ENCODE measurements around the gene C5AR1.

DNA sequence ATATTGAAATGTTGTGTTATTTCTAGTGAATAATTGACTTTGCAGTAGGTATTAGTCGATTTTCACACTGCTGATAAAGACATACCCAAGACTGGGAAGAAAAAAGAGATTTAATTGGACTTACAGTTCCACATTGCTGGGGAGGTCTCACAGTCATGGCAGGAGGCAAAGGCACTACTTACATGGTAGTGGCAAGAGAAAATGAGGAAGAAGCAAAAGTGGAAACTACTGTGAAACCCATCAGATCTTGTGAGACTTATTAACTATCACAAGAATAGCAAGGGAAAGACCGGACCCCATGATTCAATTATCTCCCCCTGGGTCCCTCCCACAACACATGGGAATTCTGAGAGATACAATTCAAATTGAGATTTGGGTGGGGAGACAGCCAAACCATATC, 12.4 kb downstream of the C5AR1 start:
- TF ChIP-seq, protein P1, sequence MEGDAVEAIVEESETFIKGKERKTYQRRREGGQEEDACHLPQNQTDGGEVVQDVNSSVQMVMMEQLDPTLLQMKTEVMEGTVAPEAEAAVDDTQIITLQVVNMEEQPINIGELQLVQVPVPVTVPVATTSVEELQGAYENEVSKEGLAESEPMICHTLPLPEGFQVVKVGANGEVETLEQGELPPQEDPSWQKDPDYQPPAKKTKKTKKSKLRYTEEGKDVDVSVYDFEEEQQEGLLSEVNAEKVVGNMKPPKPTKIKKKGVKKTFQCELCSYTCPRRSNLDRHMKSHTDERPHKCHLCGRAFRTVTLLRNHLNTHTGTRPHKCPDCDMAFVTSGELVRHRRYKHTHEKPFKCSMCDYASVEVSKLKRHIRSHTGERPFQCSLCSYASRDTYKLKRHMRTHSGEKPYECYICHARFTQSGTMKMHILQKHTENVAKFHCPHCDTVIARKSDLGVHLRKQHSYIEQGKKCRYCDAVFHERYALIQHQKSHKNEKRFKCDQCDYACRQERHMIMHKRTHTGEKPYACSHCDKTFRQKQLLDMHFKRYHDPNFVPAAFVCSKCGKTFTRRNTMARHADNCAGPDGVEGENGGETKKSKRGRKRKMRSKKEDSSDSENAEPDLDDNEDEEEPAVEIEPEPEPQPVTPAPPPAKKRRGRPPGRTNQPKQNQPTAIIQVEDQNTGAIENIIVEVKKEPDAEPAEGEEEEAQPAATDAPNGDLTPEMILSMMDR (IDR thresholded peaks at IDR 0.05; ENCODE audit: low read depth, low read length, poor library complexity, severe bottlenecking), result no peak
- TF ChIP-seq EZH2phosphoT487 (IDR thresholded peaks at IDR 0.05; ENCODE audit: borderline replicate concordance, low read length), result no peak

Data from DOHH2 (cell line).